Suprapubic skin (tissue), 4 donors: ENCODE results near the gene E4F1.

Experiments used
- CTCF ChIP-seq, 2 donors: fragments of 200-600 bp in 1 of 2; fragments of 450-650 bp in 1 of 2; sonication (generic) in 1 of 2; IDR thresholded peaks; one replicate each; pipeline ENCODE4 v1.5.1; 2016 to 2019; ENCODE audit warnings: antibody characterized with exemption in 2 of 2, mild to moderate bottlenecking in 1 of 2, moderate library complexity in 1 of 2
- EP300 ChIP-seq: sonication (generic); formaldehyde crosslinking; IDR thresholded peaks from one replicate; pipeline ENCODE4 v1.6.1; 2017; ENCODE audit warnings: antibody characterized with exemption
- POLR2A ChIP-seq, 2 donors: fragments of 450-650 bp; IDR thresholded peaks; one replicate each; pipeline ENCODE4 v1.6.1; 2017; ENCODE audit warnings: antibody characterized with exemption in 2 of 2, mild to moderate bottlenecking in 2 of 2, moderate library complexity in 2 of 2
- POLR2AphosphoS5 ChIP-seq, 3 donors: sonication (generic); formaldehyde crosslinking; IDR thresholded peaks; one replicate each; pipeline ENCODE4 v1.6.1; 2017; ENCODE audit warnings: antibody characterized with exemption in 3 of 3

DNA sequence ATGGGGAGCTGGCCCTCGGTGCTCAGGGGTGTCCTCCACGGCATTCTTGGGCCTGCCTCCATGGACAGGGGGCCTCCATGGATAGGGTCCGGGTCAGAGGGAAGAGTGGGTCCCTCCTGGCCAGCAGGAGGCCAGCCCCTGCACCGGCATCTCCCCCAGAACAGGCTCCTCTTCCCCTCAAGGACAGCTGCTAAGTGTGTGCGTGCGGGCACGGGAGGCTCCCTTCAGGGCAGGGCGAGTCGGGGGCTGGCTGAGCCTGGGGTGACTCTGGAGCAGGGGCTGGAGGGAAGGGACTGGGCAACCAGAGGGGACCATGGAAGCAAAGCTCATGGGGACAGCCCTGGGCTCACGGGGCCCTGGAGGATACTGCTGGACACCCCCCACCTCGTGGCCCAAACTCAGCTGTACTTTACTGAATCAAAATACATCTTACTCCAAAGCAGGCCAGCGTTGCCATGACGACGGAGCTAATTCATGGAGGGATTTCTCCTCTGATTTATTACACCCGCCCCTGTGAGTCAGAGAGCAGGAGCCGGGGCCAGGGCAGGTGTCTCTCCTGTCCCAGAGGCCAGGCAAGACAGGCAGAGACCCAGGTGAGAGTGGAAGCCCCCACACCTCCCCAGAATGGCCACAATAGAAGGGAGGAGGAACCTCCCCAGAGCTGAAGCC lies 29.1 kb upstream of the E4F1 start:
- TF ChIP-seq CTCF (IDR thresholded peaks at IDR 0.05) (no peak), EP300 (no peak), POLR2A (IDR thresholded peaks at IDR 0.05) (no peak), POLR2AphosphoS5 (IDR thresholded peaks at IDR 0.05) (no peak)
